Stimulated activated CD4-positive, alpha-beta T cell treated with anti-CD3 and anti-CD28 coated beads, Interleukin-12 subunit alpha, Interleukin-12 subunit beta, amount 100 ng/mL, for 24 hours (primary cell): ENCODE data around the gene UCKL1.

Source experiments
- DNase-seq, 2 experiments: peaks; one replicate each; pipeline ENCODE4 v3.0.0-alpha.2; 2020; ENCODE audit warnings: low read depth in 2 of 2

Gene UCKL1

GRCh38 chr20:63959699-63960075, 3.5 kb upstream of the UCKL1 start:
- no peak for DNase-seq

GRCh38 chr20:63958964-63959698, 2.9 kb upstream of the UCKL1 start:
- no peak for DNase-seq

GRCh38 chr20:63958471-63958870, 2.3 kb upstream of the UCKL1 start:
- no peak for DNase-seq

- peak in 1 of 2 experiments; percentile 46 for DNase-seq
Observed at GRCh38 chr20:63957690-63958441, 1.6 kb upstream of the UCKL1 start.

GRCh38 chr20:63957004-63957689, 931 bp upstream of the UCKL1 start:
- peak; percentile 49 to 67 for DNase-seq

- no peak for DNase-seq
Observed at GRCh38 chr20:63956664-63957003, 418 bp upstream of the UCKL1 start.

GRCh38 chr20:63955281-63955826, 862 bp downstream of the UCKL1 start:
- DNase-seq = no peak

- no peak for DNase-seq
Observed at GRCh38 chr20:63953764-63954429, 2.3 kb downstream of the UCKL1 start.

GRCh38 chr20:63952769-63953168, 3.4 kb downstream of the UCKL1 start:
- no peak for DNase-seq

- no peak for DNase-seq
Observed at GRCh38 chr20:63952210-63952535, 4.0 kb downstream of the UCKL1 start.

GRCh38 chr20:63951398-63952209, 4.6 kb downstream of the UCKL1 start:
- no peak for DNase-seq

- no peak for DNase-seq
Observed at GRCh38 chr20:63950701-63951397, 5.4 kb downstream of the UCKL1 start.

- no peak for DNase-seq
Observed at GRCh38 chr20:63947638-63948456, 8.4 kb downstream of the UCKL1 start.

GRCh38 chr20:63946986-63947637, 9.1 kb downstream of the UCKL1 start:
- DNase-seq = no peak

GRCh38 chr20:63945921-63946920, 10.0 kb downstream of the UCKL1 start:
- no peak for DNase-seq

- DNase-seq = no peak
Observed at GRCh38 chr20:63945031-63945658, 11.1 kb downstream of the UCKL1 start.
